Tibial artery (tissue), 4 donors: ENCODE measurements around the gene CACNA1C.

Experiments
- DNase-seq, 2 donors: peaks; one replicate each; pipeline ENCODE4 v3.0.0-alpha.2; 2019
- H3K27ac ChIP-seq, 2 donors: fragments of 200-600 bp; sonication (generic) in 1 of 2; 1 replicate in 1 of 2; 2 replicates in 1 of 2; pipeline ENCODE4 v1.5.1; 2018 to 2019; ENCODE audit warnings: mild to moderate bottlenecking in 1 of 2
- H3K27me3 ChIP-seq, 2 donors: fragments of 200-600 bp; sonication (generic) in 1 of 2; one replicate each; pipeline versions ENCODE4 v1.5.1 to v1.6.0; 2016 to 2019
- H3K36me3 ChIP-seq, 3 donors: fragments of 200-600 bp; sonication (generic) in 2 of 3; one replicate each; pipeline ENCODE4 v1.5.1; 2016 to 2019; ENCODE audit warnings: mild to moderate bottlenecking in 2 of 3
- H3K4me1 ChIP-seq, 4 donors: fragments of 200-600 bp; sonication (generic) in 2 of 4; 1 replicate in 3 of 4; 2 replicates in 1 of 4; pipeline ENCODE4 v1.5.1; 2016 to 2019
- H3K4me3 ChIP-seq, 2 donors: fragments of 200-600 bp; sonication (generic) in 1 of 2; 1 replicate in 1 of 2; 2 replicates in 1 of 2; pipeline ENCODE4 v1.5.1; 2018 to 2019; ENCODE audit warnings: mild to moderate bottlenecking in 2 of 2
- H3K9me3 ChIP-seq, 3 donors: fragments of 200-600 bp; sonication (generic) in 1 of 3; one replicate each; pipeline ENCODE4 v1.5.1; 2016 to 2019
- intact Hi-C: fragments of 100-400 bp; cut with DNase I; formaldehyde crosslinking; loops from one replicate; pipeline ENCODE4 v1.15.0; 2023; ENCODE audit warnings: low total_unique reads
- TF ChIP-seq, protein P1 (sequence below), 2 experiments: fragments of 200-600 bp in 1 of 2; fragments of 450-650 bp in 1 of 2; IDR thresholded peaks; one replicate each; pipeline ENCODE4 v1.5.1; 2017 to 2019; ENCODE audit warnings: antibody characterized with exemption in 2 of 2, mild to moderate bottlenecking in 1 of 2, moderate library complexity in 1 of 2

Gene CACNA1C

DNA sequence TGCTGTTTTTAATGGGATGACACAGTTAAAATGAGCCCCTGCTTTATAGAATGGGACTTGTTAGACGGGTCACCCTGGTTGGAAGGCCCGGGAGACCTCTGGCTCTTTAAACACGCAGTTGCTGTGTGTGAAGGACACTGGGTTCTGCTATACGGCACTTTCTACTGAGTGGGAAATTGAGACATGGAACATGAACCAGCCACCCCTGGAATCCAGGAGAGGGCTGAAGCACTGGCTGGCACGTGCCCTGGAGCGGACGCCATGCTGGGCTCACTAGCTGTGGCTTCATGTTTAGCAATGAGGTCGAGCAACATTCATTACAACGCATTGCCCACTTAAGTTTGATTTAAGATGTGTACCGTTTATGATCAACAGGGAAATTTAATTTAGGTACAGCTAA, 23.9 kb downstream of the CACNA1C start:
- intact Hi-C loops, result no loop called here
- DNase-seq, result no peak
- no peaks in the 10 kb centered on the region for H3K27me3 ChIP-seq
- H3K4me1 ChIP-seq, result peaks cover 3 to 84% (median 30%) of the 10 kb centered on the region in 4 donors
- H3K36me3 ChIP-seq, result no peaks in the 10 kb centered on the region
- peak overlapping the region; percentile 91 for H3K27ac ChIP-seq
- no peaks in the 10 kb centered on the region for H3K9me3 ChIP-seq
- TF ChIP-seq, protein P1, sequence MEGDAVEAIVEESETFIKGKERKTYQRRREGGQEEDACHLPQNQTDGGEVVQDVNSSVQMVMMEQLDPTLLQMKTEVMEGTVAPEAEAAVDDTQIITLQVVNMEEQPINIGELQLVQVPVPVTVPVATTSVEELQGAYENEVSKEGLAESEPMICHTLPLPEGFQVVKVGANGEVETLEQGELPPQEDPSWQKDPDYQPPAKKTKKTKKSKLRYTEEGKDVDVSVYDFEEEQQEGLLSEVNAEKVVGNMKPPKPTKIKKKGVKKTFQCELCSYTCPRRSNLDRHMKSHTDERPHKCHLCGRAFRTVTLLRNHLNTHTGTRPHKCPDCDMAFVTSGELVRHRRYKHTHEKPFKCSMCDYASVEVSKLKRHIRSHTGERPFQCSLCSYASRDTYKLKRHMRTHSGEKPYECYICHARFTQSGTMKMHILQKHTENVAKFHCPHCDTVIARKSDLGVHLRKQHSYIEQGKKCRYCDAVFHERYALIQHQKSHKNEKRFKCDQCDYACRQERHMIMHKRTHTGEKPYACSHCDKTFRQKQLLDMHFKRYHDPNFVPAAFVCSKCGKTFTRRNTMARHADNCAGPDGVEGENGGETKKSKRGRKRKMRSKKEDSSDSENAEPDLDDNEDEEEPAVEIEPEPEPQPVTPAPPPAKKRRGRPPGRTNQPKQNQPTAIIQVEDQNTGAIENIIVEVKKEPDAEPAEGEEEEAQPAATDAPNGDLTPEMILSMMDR (IDR thresholded peaks at IDR 0.05), result no peak
- H3K4me3 ChIP-seq, result peak overlapping the region; percentile 12 to 32

DNA sequence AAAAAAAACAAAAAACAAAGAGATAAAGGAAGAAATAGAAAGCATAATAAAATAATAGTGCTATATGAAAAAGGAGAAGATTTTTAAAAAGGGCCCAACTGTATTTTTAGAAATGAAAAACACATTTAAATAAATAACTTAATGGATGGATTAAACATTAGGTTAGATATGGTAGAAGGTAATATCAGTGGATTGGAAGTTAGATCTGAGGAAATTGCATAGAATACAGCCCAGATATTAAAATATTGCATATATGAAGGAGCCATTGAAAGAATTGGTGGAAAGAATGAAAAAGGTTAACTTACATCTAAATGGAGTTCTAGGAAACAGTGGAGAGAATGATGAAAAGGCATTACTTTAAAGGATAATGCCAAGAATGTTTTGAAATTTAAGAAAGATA, 27.8 kb downstream of the CACNA1C start:
- H3K27me3 ChIP-seq, result no peaks in the 10 kb centered on the region
- no peak overlapping the region for H3K4me3 ChIP-seq
- H3K9me3 ChIP-seq, result no peaks in the 10 kb centered on the region
- H3K4me1 ChIP-seq, result peaks cover 0 to 87% (median 42%) of the 10 kb centered on the region in 4 donors
- no peaks in the 10 kb centered on the region for H3K36me3 ChIP-seq
- intact Hi-C loops, result no loop called here
- TF ChIP-seq, protein P1 (IDR thresholded peaks at IDR 0.05), result no peak
- no peak for DNase-seq
- peak overlapping the region; percentile 76 to 81 for H3K27ac ChIP-seq

DNA sequence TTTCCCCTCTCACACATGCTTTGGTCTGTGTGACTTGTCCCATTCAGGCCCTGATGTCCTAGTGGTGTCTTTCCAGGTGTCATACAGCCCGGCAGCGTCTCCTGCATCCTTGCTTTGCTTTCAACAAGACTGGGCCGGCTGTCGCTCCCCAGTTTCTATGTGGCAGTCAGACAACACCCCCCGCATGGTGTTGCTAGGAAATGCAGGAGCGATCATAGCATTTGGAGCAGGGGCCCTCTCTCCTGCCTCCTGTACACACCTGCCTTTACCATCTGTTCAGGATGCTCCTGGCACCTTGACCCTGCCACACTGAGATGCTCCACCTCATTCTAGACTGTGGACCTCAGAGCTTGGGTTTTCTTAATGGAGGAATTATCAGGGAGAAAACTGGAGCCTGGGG, 29.5 kb downstream of the CACNA1C start:
- Histone ChIP-seq H3K4me1 (peaks cover 0 to 87% (median 49%) of the 10 kb centered on the region in 4 donors), H3K27ac (peak overlapping the region; percentile 76 to 81), H3K36me3 (no peaks in the 10 kb centered on the region), H3K9me3 (no peaks in the 10 kb centered on the region), H3K4me3 (no peak overlapping the region), H3K27me3 (no peaks in the 10 kb centered on the region)
- no peak for DNase-seq
- intact Hi-C loops, result no loop called here
- TF ChIP-seq, protein P1 (IDR thresholded peaks at IDR 0.05), result no peak

DNA sequence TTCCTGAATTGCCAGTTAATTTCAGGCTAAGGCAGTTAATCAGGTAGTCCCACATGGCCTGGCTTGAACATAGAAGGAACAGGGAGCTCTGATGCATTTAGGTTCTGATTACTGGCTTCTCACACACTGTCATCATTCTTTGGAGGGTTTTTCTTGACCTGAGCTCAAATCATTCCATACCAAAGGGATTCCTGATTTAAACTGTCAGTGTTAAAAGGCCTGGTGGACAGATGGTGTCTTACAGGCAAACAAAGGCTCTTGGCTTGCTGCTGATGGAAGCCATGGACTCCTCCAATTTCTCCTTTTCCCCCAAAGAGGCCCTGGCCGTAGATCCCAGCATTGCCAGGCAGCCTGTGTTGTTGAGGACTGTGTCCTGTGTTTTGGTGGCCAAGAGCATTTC, 30.2 kb downstream of the CACNA1C start:
- no peaks in the 10 kb centered on the region for H3K36me3 ChIP-seq
- intact Hi-C loops, result no loop called here
- H3K4me1 ChIP-seq, result peaks cover 0 to 87% (median 47%) of the 10 kb centered on the region in 4 donors
- DNase-seq, result no peak
- H3K4me3 ChIP-seq, result no peak overlapping the region
- TF ChIP-seq, protein P1 (IDR thresholded peaks at IDR 0.05), result peak in 1 of 2 experiments; percentile 18
- no peaks in the 10 kb centered on the region for H3K9me3 ChIP-seq
- no peaks in the 10 kb centered on the region for H3K27me3 ChIP-seq
- peak overlapping the region; percentile 76 to 81 for H3K27ac ChIP-seq

DNA sequence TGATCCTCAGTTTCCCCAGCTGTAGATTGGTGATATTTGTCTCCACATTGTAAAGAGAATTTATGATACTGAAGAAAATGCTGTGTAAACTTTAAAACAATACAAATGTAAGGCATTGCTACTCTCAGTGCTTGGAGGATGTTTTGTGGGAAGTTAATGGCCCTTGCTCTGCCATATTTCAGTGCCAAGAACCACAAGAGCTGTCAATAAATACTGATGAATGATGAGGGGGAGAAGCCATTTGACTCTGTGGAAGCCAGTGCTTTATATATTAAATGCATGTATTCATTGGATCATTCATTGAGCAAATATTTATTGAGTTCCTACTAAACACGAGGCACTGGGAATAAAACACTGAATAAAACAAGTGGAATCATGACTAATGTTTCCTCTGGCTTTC, 30.8 kb downstream of the CACNA1C start:
- H3K4me3 ChIP-seq, result no peak overlapping the region
- H3K27ac ChIP-seq, result peak overlapping the region; percentile 76 to 81
- DNase-seq, result no peak
- H3K9me3 ChIP-seq, result no peaks in the 10 kb centered on the region
- intact Hi-C loops, result no loop called here
- TF ChIP-seq, protein P1 (IDR thresholded peaks at IDR 0.05), result no peak
- peaks cover 0 to 88% (median 49%) of the 10 kb centered on the region in 4 donors for H3K4me1 ChIP-seq
- no peaks in the 10 kb centered on the region for H3K27me3 ChIP-seq
- H3K36me3 ChIP-seq, result no peaks in the 10 kb centered on the region
